Activated CD4-positive, CD25-positive, alpha-beta regulatory T cell treated with anti-CD3 and anti-CD28 coated beads, Interleukin-2, amount 50 U/mL, for 24 hours (primary cell): Measurements from ENCODE around the gene ADGRV1.

ENCODE experiments used
- ATAC-seq, 2 donors: fragments of 150-1000 bp; cut with Tn5 transposase; one replicate each; pipeline ENCODE4 v1.10.0; 2021; ENCODE audit warnings: mild to moderate bottlenecking in 1 of 2, moderate library complexity in 1 of 2

The ADGRV1 gene

GRCh38 chr5:90558344-90559192 lies at the start of gene ADGRV1:
ADGRV1 (plus strand) TSS chr5:90558797; CDS start chr5:90558896, 99 bp downstream.
- ATAC-seq = peak; percentile 27 to 51

- ATAC-seq = no peak
These were observed 48.2 kb upstream of the ADGRV1 start for GRCh38 chr5:90510438-90510837.

GRCh38 chr5:90514520-90514919 lies 44.1 kb upstream of the ADGRV1 start:
- ATAC-seq = no peak

GRCh38 chr5:90518661-90519060 lies 39.9 kb upstream of the ADGRV1 start:
- no peak for ATAC-seq

GRCh38 chr5:90519081-90519480 lies 39.5 kb upstream of the ADGRV1 start:
- ATAC-seq = no peak

- ATAC-seq = no peak
These were observed 29.9 kb upstream of the ADGRV1 start for GRCh38 chr5:90528601-90529193.

- ATAC-seq = peak; percentile 88 to 91
These were observed 29.2 kb upstream of the ADGRV1 start, which contains the start of gene LYSMD3 for GRCh38 chr5:90529194-90529938. LYSMD3 (minus strand) TSS chr5:90529584; CDS start chr5:90525289, 4,295 bp downstream.

- ATAC-seq = peak; percentile 47 to 55
These were observed 28.5 kb upstream of the ADGRV1 start for GRCh38 chr5:90529939-90530677.

- ATAC-seq = no peak
These were observed 27.7 kb upstream of the ADGRV1 start for GRCh38 chr5:90530736-90531487.

- ATAC-seq = no peak
These were observed 24.8 kb upstream of the ADGRV1 start for GRCh38 chr5:90533794-90534193.

- ATAC-seq = no peak
These were observed 23.7 kb upstream of the ADGRV1 start for GRCh38 chr5:90534922-90535321.

GRCh38 chr5:90542827-90543519 lies 15.6 kb upstream of the ADGRV1 start:
- no peak for ATAC-seq

- ATAC-seq = no peak
These were observed 13.1 kb upstream of the ADGRV1 start for GRCh38 chr5:90545511-90545910.

GRCh38 chr5:90546216-90546837 lies 12.3 kb upstream of the ADGRV1 start:
- no peak for ATAC-seq

- ATAC-seq = no peak
These were observed 11.5 kb upstream of the ADGRV1 start for GRCh38 chr5:90547072-90547536.

- no peak for ATAC-seq
These were observed 10.5 kb upstream of the ADGRV1 start for GRCh38 chr5:90548069-90548593.

- no peak for ATAC-seq
These were observed 9.4 kb upstream of the ADGRV1 start for GRCh38 chr5:90549223-90549622.

GRCh38 chr5:90549729-90550275 lies 8.8 kb upstream of the ADGRV1 start:
- ATAC-seq = no peak

- no peak for ATAC-seq
These were observed 7.6 kb upstream of the ADGRV1 start for GRCh38 chr5:90550963-90551362.

- ATAC-seq = no peak
These were observed 7.2 kb upstream of the ADGRV1 start for GRCh38 chr5:90551376-90551775.
